BJ (cell line): ENCODE data around the gene MED13L. TPM values are rescaled to one million over a fixed set of nuclear protein-coding genes. Genes with fewer than 3 reads are reported as not detected.

Experiments
- CTCF ChIA-PET: fragments of 350-600 bp; formaldehyde crosslinking; extraction: SDS; loops from one replicate; lab custom pipeline; 2021; ENCODE audit warnings: antibody characterized with exemption, inconsistent platforms; lab: Yijun Ruan, JAX
- POLR2A ChIA-PET: fragments of 300-600 bp; sonication (Branson Sonifier 250); formaldehyde crosslinking; extraction: SDS; loops from one replicate; lab custom pipeline; 2021; ENCODE audit warnings: antibody characterized with exemption; lab: Charles Lee
- DNase-seq: peaks from one replicate; pipeline ENCODE4 v3.0.0-alpha.2; 2011; ENCODE audit warnings: low read depth
- H3K27me3 ChIP-seq: 2 replicates; pipeline ENCODE4 v1.6.0; 2011; ENCODE audit warnings: low read length; ENCODE audit not compliant: control insufficient read depth, insufficient read depth
- H3K36me3 ChIP-seq: 2 replicates; pipeline ENCODE4 v1.5.1; 2011; ENCODE audit warnings: low read length; ENCODE audit not compliant: control insufficient read depth, insufficient read depth
- H3K4me3 ChIP-seq: 2 replicates; pipeline ENCODE4 v1.5.1; 2011; ENCODE audit warnings: low read depth, mild to moderate bottlenecking, control low read depth, low read length
- CTCF ChIP-seq: IDR thresholded peaks from 2 replicates; pipeline ENCODE4 v1.5.1; 2011; ENCODE audit warnings: low read depth, mild to moderate bottlenecking, control low read depth, inconsistent platforms, low read length, moderate library complexity; ENCODE audit not compliant: insufficient read depth
- polyA plus RNA-seq: library from polyadenylated mRNA; depleted of rRNA; stranded (reverse); fragments of >200 nt; gene quantifications from 2 replicates; pipeline ENCODE4 v1.2.3, GENCODE V29; 2011

Gene MED13L
- polyA plus RNA-seq, 1 experiment, result 43.7 TPM

GRCh38 chr12:116087962-116088361, 189.5 kb downstream of the MED13L start:
- Histone ChIP-seq H3K4me3 (no peak overlapping the region), H3K27me3 (no peaks in the 10 kb centered on the region), H3K36me3 (no peaks in the 10 kb centered on the region)
- ChIA-PET CTCF (no interaction called here), POLR2A (no interaction called here)
- no peak for TF ChIP-seq CTCF
- DNase-seq, result no peak

- H3K27me3 ChIP-seq, result no peaks in the 10 kb centered on the region
- POLR2A ChIA-PET, result no interaction called here
- no peak for TF ChIP-seq CTCF
- H3K4me3 ChIP-seq, result no peak overlapping the region
- no peak for DNase-seq
- no peaks in the 10 kb centered on the region for H3K36me3 ChIP-seq
- CTCF ChIA-PET, result interaction anchor here (1.6 kb wide), 1 partner anchor 13 kb away, joined by 3 read pairs; no protein-coding TSS in a partner anchor
Observed at GRCh38 chr12:116087399-116087798, 190.1 kb downstream of the MED13L start.

- POLR2A ChIA-PET, result no interaction called here
- Histone ChIP-seq H3K4me3 (no peak overlapping the region), H3K36me3 (no peaks in the 10 kb centered on the region; the same call in 1 of the 2 replicates), H3K27me3 (no peaks in the 10 kb centered on the region)
- no peak for TF ChIP-seq CTCF
- no peak for DNase-seq
- CTCF ChIA-PET, result no interaction called here
Observed at GRCh38 chr12:116080415-116080814, 197.1 kb downstream of the MED13L start.

- ChIA-PET CTCF (interaction anchor here (1.1 kb wide), 1 partner anchor 10 kb away, joined by 3 read pairs; no protein-coding TSS in a partner anchor), POLR2A (no interaction called here)
- DNase-seq, result no peak
- Histone ChIP-seq H3K4me3 (no peak overlapping the region), H3K36me3 (no peaks in the 10 kb centered on the region; the same call in 1 of the 2 replicates), H3K27me3 (no peaks in the 10 kb centered on the region)
- no peak for TF ChIP-seq CTCF
Observed at GRCh38 chr12:116078396-116078795, 199.1 kb downstream of the MED13L start.

- Histone ChIP-seq H3K27me3 (no peaks in the 10 kb centered on the region), H3K4me3 (no peak overlapping the region), H3K36me3 (no peaks in the 10 kb centered on the region; the same call in 1 of the 2 replicates)
- no peak for TF ChIP-seq CTCF
- no peak for DNase-seq
- ChIA-PET POLR2A (no interaction called here), CTCF (interaction anchor here (1.0 to 1.3 kb wide), 2 partner anchors 14 to 21 kb away, joined by 3 read pairs; no protein-coding TSS in a partner anchor)
Observed at GRCh38 chr12:116077431-116077830, 200.1 kb downstream of the MED13L start.
